ENCODE measurements around the gene TMPO.
"Not testable (repeated sequence)": the region's sequence is repeated elsewhere in the genome, so short reads cannot be mapped to it uniquely, and the experiment has no call there.

The TMPO gene

GRCh38 chr12:98515287-98516110 lies at the start of gene TMPO:
TMPO (plus strand) TSS chr12:98515590; CDS start chr12:98515868, 278 bp downstream.
- peak; percentile 96 for DNase-seq (ENCODE audit: low spot score)

GRCh38 chr12:98465950-98466602 lies 49.3 kb upstream of the TMPO start:
- no peak for DNase-seq (ENCODE audit: low spot score)

GRCh38 chr12:98466640-98467400 lies 48.6 kb upstream of the TMPO start:
- DNase-seq (ENCODE audit: low spot score) = no peak

GRCh38 chr12:98469109-98469508 lies 46.3 kb upstream of the TMPO start:
- no peak for DNase-seq (ENCODE audit: low spot score)

GRCh38 chr12:98470469-98471082 lies 44.8 kb upstream of the TMPO start:
- no peak for DNase-seq (ENCODE audit: low spot score)

GRCh38 chr12:98471085-98471484 lies 44.3 kb upstream of the TMPO start:
- no peak for DNase-seq (ENCODE audit: low spot score)

- DNase-seq (ENCODE audit: low spot score) = no peak
These were observed 39.9 kb upstream of the TMPO start for GRCh38 chr12:98475565-98475908.

- DNase-seq (ENCODE audit: low spot score) = no peak
These were observed 36.8 kb upstream of the TMPO start for GRCh38 chr12:98478606-98479005.

- no peak for DNase-seq (ENCODE audit: low spot score)
These were observed 31.5 kb upstream of the TMPO start for GRCh38 chr12:98483621-98484503.

GRCh38 chr12:98485792-98486340 lies 29.5 kb upstream of the TMPO start:
- no peak for DNase-seq (ENCODE audit: low spot score)

GRCh38 chr12:98488416-98488815 lies 27.0 kb upstream of the TMPO start:
- DNase-seq (ENCODE audit: low spot score) = not testable (repeated sequence)

GRCh38 chr12:98489176-98489575 lies 26.2 kb upstream of the TMPO start:
- DNase-seq (ENCODE audit: low spot score) = no peak

GRCh38 chr12:98490501-98491453 lies 24.6 kb upstream of the TMPO start:
- peak; percentile 84 for DNase-seq (ENCODE audit: low spot score)

GRCh38 chr12:98492580-98493140 lies 22.7 kb upstream of the TMPO start:
- no peak for DNase-seq (ENCODE audit: low spot score)

- DNase-seq (ENCODE audit: low spot score) = not testable (repeated sequence)
These were observed 14.1 kb upstream of the TMPO start for GRCh38 chr12:98501266-98501629.

- DNase-seq (ENCODE audit: low spot score) = peak; percentile 82
These were observed 12.1 kb upstream of the TMPO start for GRCh38 chr12:98503342-98503591.

- peak; percentile 80 for DNase-seq (ENCODE audit: low spot score)
These were observed 11.6 kb upstream of the TMPO start for GRCh38 chr12:98503592-98504367.

- no peak for DNase-seq (ENCODE audit: low spot score)
These were observed 11.1 kb upstream of the TMPO start for GRCh38 chr12:98504368-98504617.

GRCh38 chr12:98509063-98509462 lies 6.3 kb upstream of the TMPO start:
- no peak for DNase-seq (ENCODE audit: low spot score)

Measured in AG08395 (cell line).